PC-3 (cell line): ENCODE data around the gene SLC22A5. TPM values are rescaled to one million over a fixed set of nuclear protein-coding genes. Genes with fewer than 3 reads are reported as not detected.

Experiments used
- ATAC-seq: fragments of 200-7000 bp; cut with Tn5 transposase; 2 replicates; pipeline ENCODE4 v1.9.1; 2020; ENCODE audit warnings: mild to moderate bottlenecking, moderate library complexity
- BruUV-seq: library from RNA; stranded (reverse); fragments of 400-500 nt; replicated peaks from 2 replicates; lab custom pipeline; 2021; lab: Mats Ljungman, UMichigan
- CTCF ChIA-PET: fragments of 300-600 bp; sonication (Branson Sonifier 250); formaldehyde crosslinking; loops from one replicate; lab custom pipeline; 2022; ENCODE audit warnings: antibody characterized with exemption; lab: Charles Lee
- POLR2A ChIA-PET: fragments of 300-600 bp; sonication (Branson Sonifier 250); formaldehyde crosslinking; loops from one replicate; lab custom pipeline; 2022; ENCODE audit warnings: antibody characterized with exemption; ENCODE audit not compliant: unreplicated experiment; lab: Charles Lee
- DNase-seq: peaks from one replicate; pipeline ENCODE4 v3.0.0-alpha.2; 2015
- H2AFZ ChIP-seq: fragments of 300-600 bp; sonication (generic); 2 replicates; pipeline ENCODE4 v1.6.0; 2016; ENCODE audit warnings: antibody characterized with exemption, low read length
- H3F3A ChIP-seq: fragments of 300-600 bp; sonication (generic); one replicate; pipeline ENCODE4 v1.6.0; 2017; ENCODE audit warnings: antibody characterized with exemption, low read length, control low read depth, mild to moderate bottlenecking; ENCODE audit not compliant: unreplicated experiment
- H3K27ac ChIP-seq: fragments of 300-600 bp; sonication (generic); 2 replicates; pipeline ENCODE4 v1.5.1; 2016; ENCODE audit warnings: mild to moderate bottlenecking, low read length
- H3K27me3 ChIP-seq: fragments of 300-600 bp; sonication (generic); 2 replicates; pipeline ENCODE4 v1.6.1; 2016; ENCODE audit warnings: low read length, mixed read lengths
- H3K36me3 ChIP-seq: fragments of 300-600 bp; sonication (generic); 2 replicates; pipeline ENCODE4 v1.6.1; 2016; ENCODE audit warnings: low read depth, mixed run types, low read length, mixed read lengths
- H3K4me1 ChIP-seq: fragments of 300-600 bp; sonication (generic); 2 replicates; pipeline ENCODE4 v1.5.1; 2016; ENCODE audit warnings: low read length; ENCODE audit not compliant: insufficient read depth
- H3K4me2 ChIP-seq: fragments of 300-600 bp; sonication (generic); 2 replicates; pipeline ENCODE4 v1.6.0; 2016; ENCODE audit warnings: low read length
- H3K4me3 ChIP-seq: fragments of 300-600 bp; sonication (generic); 2 replicates; pipeline ENCODE4 v1.5.1; 2016; ENCODE audit warnings: mild to moderate bottlenecking, low read length, mixed read lengths
- H3K79me2 ChIP-seq: fragments of 300-600 bp; sonication (generic); 2 replicates; pipeline ENCODE4 v1.6.1; 2017; ENCODE audit warnings: low read length, mixed read lengths
- H3K9ac ChIP-seq: fragments of 300-600 bp; sonication (generic); 2 replicates; pipeline ENCODE4 v1.6.0; 2016; ENCODE audit warnings: mild to moderate bottlenecking, low read length
- H3K9me2 ChIP-seq: fragments of 300-600 bp; sonication (generic); replicated peaks from 2 replicates; pipeline ENCODE4 v1.6.1; 2016; ENCODE audit warnings: mixed run types, low read length, mixed read lengths
- H3K9me3 ChIP-seq: fragments of 300-600 bp; sonication (generic); 2 replicates; pipeline ENCODE4 v1.6.1; 2016; ENCODE audit warnings: low read length, mixed read lengths
- H4K20me1 ChIP-seq: fragments of 300-600 bp; sonication (generic); 2 replicates; pipeline ENCODE4 v1.6.1; 2016; ENCODE audit warnings: low read length, mixed read lengths
- CTCF ChIP-seq: fragments of 300-600 bp; sonication (generic); conservative IDR thresholded peaks from 2 replicates; pipeline ENCODE4 v1.5.1; 2017; ENCODE audit warnings: antibody characterized with exemption, low read depth, mild to moderate bottlenecking, low read length
- EZH2 ChIP-seq: fragments of 300-600 bp; sonication (generic); IDR thresholded peaks from one replicate; pipeline ENCODE4 v1.6.1; 2017; ENCODE audit warnings: antibody characterized with exemption, mild to moderate bottlenecking, low read length; ENCODE audit not compliant: unreplicated experiment
- EZH2phosphoT487 ChIP-seq: fragments of 300-600 bp; sonication (generic); IDR thresholded peaks from 2 replicates; pipeline ENCODE4 v1.6.1; 2018; ENCODE audit warnings: mild to moderate bottlenecking, antibody characterized with exemption, low read length, borderline replicate concordance
- intact Hi-C: fragments of 100-400 bp; cut with micrococcal nuclease; formaldehyde crosslinking; loops from 2 replicates; pipeline ENCODE4 v1.9.0; 2023
- total RNA-seq: library from RNA; depleted of rRNA; stranded (reverse); fragments of >200 nt; gene quantifications from 2 replicates; pipeline ENCODE4 v1.2.3, GENCODE V29; 2014

Gene SLC22A5
- total RNA-seq, 1 experiment from 2014 or later, result 8.2 TPM

DNA sequence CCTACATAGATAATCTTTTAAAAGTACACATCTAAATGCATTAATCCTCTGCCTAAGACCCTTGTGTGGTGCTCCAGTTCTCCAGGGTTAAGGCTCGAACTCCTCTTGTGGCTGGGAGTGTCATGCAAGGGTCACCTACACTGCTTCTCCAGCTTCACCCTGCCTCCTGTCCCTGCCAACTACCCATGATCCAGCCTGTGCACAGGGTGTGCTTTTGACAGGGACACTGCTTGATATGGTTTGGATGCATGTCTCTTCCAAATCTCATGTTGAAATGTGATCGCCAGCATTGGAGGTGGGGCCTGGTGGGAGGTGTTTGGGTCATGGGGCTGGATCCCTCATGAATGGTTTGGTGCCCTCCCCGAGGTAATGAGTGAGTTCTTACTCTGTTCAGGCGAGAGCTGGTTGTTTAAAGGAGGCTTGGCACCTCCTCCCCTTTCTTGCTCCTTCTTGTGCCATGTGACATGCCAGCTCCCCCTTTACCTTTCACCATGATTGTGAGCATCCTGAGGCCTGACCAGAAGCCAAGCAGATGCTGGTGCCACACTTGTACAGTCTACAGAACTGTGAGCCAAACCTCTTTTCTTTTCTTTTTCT is 48.5 kb downstream of the SLC22A5 start:
- intact Hi-C loops, result no loop called here
- ATAC-seq, result no peak

DNA sequence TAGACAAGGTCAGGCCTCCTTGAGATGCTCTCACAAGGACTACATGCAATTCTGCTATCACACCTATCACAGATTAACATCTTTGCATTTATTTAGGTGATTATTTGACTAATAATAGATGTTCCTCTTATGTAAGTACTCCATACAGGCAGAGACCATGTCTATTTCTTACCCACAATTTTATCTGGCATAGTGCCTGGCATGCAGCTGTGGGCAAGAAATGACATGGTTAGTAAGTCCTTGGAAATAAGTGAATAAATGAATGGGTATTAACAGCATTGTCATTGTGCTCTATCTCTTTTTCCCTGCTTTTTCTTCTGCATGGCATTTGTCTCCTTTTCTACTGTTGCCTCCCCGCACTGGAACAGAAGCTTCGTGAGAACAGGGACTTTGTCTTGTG is 49.4 kb downstream of the SLC22A5 start:
- POLR2A ChIA-PET, result no interaction called here
- Histone ChIP-seq H3K4me2 (0 out of 2 replicates have a peak overlapping the region, but pooled peaks have one; percentile 42), H3K4me1 (peaks cover 60% of the 10 kb centered on the region)

More for the DNA sequence above, 48.5 kb downstream of the SLC22A5 start:
- Histone ChIP-seq H3K27me3 (no peaks in the 10 kb centered on the region), H3K27ac (no peak overlapping the region), H3K4me3 (no peak overlapping the region), H3K9ac (no peak overlapping the region), H3K9me2 (no peaks in the 10 kb centered on the region), H3K4me1 (peaks cover 64% of the 10 kb centered on the region), H3F3A (no peaks in the 10 kb centered on the region), H3K36me3 (no peaks in the 10 kb centered on the region), H4K20me1 (no peaks in the 10 kb centered on the region), H3K79me2 (peaks cover 27% of the 10 kb centered on the region), H2AFZ (no peak overlapping the region), H3K4me2 (no peak overlapping the region), H3K9me3 (no peaks in the 10 kb centered on the region)
- ChIA-PET CTCF (no interaction called here), POLR2A (interaction anchor here (0.6 kb wide), 1 partner anchor 78 kb away, joined by 5 read pairs; no protein-coding TSS in a partner anchor)
- no peak for TF ChIP-seq EZH2phosphoT487
- no peak for TF ChIP-seq EZH2
- no peak for TF ChIP-seq CTCF
- BruUV-seq, result no TSS peak
- DNase-seq, result no peak

More for the DNA sequence above, 49.4 kb downstream of the SLC22A5 start:
- Histone ChIP-seq H2AFZ (no peak overlapping the region), H3K36me3 (no peaks in the 10 kb centered on the region), H3K9me2 (no peaks in the 10 kb centered on the region), H3F3A (no peaks in the 10 kb centered on the region), H3K27me3 (no peaks in the 10 kb centered on the region), H3K27ac (no peak overlapping the region), H3K9ac (no peak overlapping the region), H3K4me3 (no peak overlapping the region), H3K9me3 (no peaks in the 10 kb centered on the region), H4K20me1 (no peaks in the 10 kb centered on the region), H3K79me2 (peaks cover 18% of the 10 kb centered on the region)
- no peak for TF ChIP-seq EZH2phosphoT487
- TF ChIP-seq EZH2, result no peak
- TF ChIP-seq CTCF, result no peak
- ATAC-seq, result no peak
- CTCF ChIA-PET, result no interaction called here
- no peak for DNase-seq
- intact Hi-C loops, result loop anchor here (1.0 kb wide), 1 partner anchor 32 kb away; no protein-coding TSS in a partner anchor
- no TSS peak for BruUV-seq
